HCT116 (cell line): ENCODE results near the gene CALD1.

ENCODE experiments used
- CEBPB ChIP-seq: IDR thresholded peaks from 2 replicates; pipeline ENCODE4 v1.6.1; 2012; ENCODE audit warnings: low read depth
- EZH2 ChIP-seq: fragments of 200-600 bp; sonication (generic); IDR thresholded peaks from 2 replicates; pipeline ENCODE4 v1.6.1; 2017; ENCODE audit warnings: antibody characterized with exemption, mixed run types
- EZH2phosphoT487 ChIP-seq: fragments of 200-600 bp; IDR thresholded peaks from 2 replicates; pipeline ENCODE4 v1.6.1; 2018; ENCODE audit warnings: antibody characterized with exemption, borderline replicate concordance
- FOSL1 ChIP-seq: IDR thresholded peaks from 2 replicates; pipeline ENCODE4 v1.6.1; 2012; ENCODE audit warnings: low read depth
- JUND ChIP-seq: IDR thresholded peaks from 2 replicates; pipeline ENCODE4 v1.6.1; 2012
- POLR2A ChIP-seq: IDR thresholded peaks from 2 replicates; pipeline ENCODE4 v1.7.0; 2011; ENCODE audit warnings: borderline replicate concordance; ENCODE audit not compliant: insufficient read depth, insufficient read length; ENCODE audit errors: extremely low read depth
- POLR2AphosphoS5 ChIP-seq: IDR thresholded peaks from 2 replicates; pipeline ENCODE4 v1.6.1; 2011; ENCODE audit warnings: mild to moderate bottlenecking, low read depth, low read length, moderate library complexity
- SP1 ChIP-seq: IDR thresholded peaks from 2 replicates; pipeline ENCODE4 v1.6.1; 2012; ENCODE audit warnings: low read depth
- YY1 ChIP-seq: IDR thresholded peaks from 2 replicates; pipeline ENCODE4 v1.6.1; 2011; ENCODE audit warnings: low read length, low read depth, moderate library complexity, mild to moderate bottlenecking; ENCODE audit not compliant: insufficient replicate concordance; ENCODE audit errors: extremely low read depth
- ZNF274 ChIP-seq: fragments of 200-500 bp; sonication (Bioruptor generic); IDR thresholded peaks from 2 replicates; pipeline ENCODE4 v1.6.1; 2014; ENCODE audit warnings: mild to moderate bottlenecking, low read depth, low read length, inconsistent platforms
- TF ChIP-seq, protein P1 (sequence below), 3 experiments: fragments of 200-600 bp in 1 of 3; sonication (generic) in 1 of 3; IDR thresholded peaks in 2 of 3; conservative IDR thresholded peaks in 1 of 3; 2 replicates each; pipeline ENCODE4 v1.5.1; 2012 to 2017; ENCODE audit warnings: low read depth in 2 of 3, low read length in 2 of 3, antibody characterized with exemption in 1 of 3, borderline replicate concordance in 1 of 3, control low read depth in 1 of 3, mild to moderate bottlenecking in 1 of 3, mixed read lengths in 1 of 3, mixed run types in 1 of 3, moderate library complexity in 1 of 3; ENCODE audit not compliant: insufficient read depth in 1 of 3
- TF ChIP-seq, protein P2 (sequence below): IDR thresholded peaks from 2 replicates; pipeline ENCODE4 v1.6.1; 2012
- TF ChIP-seq, protein P3 (sequence below): IDR thresholded peaks from 2 replicates; pipeline ENCODE4 v1.6.1; 2012; ENCODE audit warnings: low read depth
- TF ChIP-seq, protein P4 (sequence below): IDR thresholded peaks from 2 replicates; pipeline ENCODE4 v1.6.1; 2012

DNA sequence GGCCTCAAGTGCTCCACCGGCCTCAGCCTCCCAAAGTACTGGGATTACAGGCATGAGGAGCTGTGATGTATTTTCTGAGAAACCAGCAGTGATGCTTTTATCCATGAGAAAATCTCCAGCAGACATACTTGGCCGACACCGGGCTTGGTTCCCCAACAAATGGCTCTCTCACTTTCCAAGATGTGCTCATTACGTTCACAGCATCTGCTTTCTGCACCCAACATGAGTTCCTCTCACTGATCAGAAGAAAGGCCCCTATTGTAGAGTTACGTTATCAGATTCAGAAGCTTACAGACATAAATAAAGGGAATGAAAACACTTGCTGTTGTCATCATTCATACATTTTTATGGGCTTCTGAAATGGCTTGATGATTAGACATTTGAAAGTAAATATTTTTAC, 95.0 kb downstream of the CALD1 start:
- TF ChIP-seq JUND (no peak), CEBPB (no peak), YY1 (no peak), EZH2phosphoT487 (no peak), POLR2AphosphoS5 (no peak), FOSL1 (no peak), EZH2 (no peak), ZNF274 (no peak), SP1 (no peak), POLR2A (no peak)
- TF ChIP-seq, protein P1, sequence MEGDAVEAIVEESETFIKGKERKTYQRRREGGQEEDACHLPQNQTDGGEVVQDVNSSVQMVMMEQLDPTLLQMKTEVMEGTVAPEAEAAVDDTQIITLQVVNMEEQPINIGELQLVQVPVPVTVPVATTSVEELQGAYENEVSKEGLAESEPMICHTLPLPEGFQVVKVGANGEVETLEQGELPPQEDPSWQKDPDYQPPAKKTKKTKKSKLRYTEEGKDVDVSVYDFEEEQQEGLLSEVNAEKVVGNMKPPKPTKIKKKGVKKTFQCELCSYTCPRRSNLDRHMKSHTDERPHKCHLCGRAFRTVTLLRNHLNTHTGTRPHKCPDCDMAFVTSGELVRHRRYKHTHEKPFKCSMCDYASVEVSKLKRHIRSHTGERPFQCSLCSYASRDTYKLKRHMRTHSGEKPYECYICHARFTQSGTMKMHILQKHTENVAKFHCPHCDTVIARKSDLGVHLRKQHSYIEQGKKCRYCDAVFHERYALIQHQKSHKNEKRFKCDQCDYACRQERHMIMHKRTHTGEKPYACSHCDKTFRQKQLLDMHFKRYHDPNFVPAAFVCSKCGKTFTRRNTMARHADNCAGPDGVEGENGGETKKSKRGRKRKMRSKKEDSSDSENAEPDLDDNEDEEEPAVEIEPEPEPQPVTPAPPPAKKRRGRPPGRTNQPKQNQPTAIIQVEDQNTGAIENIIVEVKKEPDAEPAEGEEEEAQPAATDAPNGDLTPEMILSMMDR (IDR thresholded peaks at IDR 0.05 in 2 of 3, conservative IDR thresholded peaks at IDR 0.05 in 1 of 3; ENCODE audit: borderline replicate concordance in 1 of 3, insufficient read depth in 1 of 3, low read depth in 2 of 3, low read length in 2 of 3): no peak
- TF ChIP-seq, protein P2, sequence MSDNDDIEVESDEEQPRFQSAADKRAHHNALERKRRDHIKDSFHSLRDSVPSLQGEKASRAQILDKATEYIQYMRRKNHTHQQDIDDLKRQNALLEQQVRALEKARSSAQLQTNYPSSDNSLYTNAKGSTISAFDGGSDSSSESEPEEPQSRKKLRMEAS: no peak
- TF ChIP-seq, protein P3, sequence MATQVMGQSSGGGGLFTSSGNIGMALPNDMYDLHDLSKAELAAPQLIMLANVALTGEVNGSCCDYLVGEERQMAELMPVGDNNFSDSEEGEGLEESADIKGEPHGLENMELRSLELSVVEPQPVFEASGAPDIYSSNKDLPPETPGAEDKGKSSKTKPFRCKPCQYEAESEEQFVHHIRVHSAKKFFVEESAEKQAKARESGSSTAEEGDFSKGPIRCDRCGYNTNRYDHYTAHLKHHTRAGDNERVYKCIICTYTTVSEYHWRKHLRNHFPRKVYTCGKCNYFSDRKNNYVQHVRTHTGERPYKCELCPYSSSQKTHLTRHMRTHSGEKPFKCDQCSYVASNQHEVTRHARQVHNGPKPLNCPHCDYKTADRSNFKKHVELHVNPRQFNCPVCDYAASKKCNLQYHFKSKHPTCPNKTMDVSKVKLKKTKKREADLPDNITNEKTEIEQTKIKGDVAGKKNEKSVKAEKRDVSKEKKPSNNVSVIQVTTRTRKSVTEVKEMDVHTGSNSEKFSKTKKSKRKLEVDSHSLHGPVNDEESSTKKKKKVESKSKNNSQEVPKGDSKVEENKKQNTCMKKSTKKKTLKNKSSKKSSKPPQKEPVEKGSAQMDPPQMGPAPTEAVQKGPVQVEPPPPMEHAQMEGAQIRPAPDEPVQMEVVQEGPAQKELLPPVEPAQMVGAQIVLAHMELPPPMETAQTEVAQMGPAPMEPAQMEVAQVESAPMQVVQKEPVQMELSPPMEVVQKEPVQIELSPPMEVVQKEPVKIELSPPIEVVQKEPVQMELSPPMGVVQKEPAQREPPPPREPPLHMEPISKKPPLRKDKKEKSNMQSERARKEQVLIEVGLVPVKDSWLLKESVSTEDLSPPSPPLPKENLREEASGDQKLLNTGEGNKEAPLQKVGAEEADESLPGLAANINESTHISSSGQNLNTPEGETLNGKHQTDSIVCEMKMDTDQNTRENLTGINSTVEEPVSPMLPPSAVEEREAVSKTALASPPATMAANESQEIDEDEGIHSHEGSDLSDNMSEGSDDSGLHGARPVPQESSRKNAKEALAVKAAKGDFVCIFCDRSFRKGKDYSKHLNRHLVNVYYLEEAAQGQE: no peak
- TF ChIP-seq, protein P4, sequence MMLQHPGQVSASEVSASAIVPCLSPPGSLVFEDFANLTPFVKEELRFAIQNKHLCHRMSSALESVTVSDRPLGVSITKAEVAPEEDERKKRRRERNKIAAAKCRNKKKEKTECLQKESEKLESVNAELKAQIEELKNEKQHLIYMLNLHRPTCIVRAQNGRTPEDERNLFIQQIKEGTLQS: no peak
